ENCODE results near the gene FAM162B. TPM values are rescaled to one million over a fixed set of nuclear protein-coding genes. Genes with fewer than 3 reads are reported as not detected.
"Not testable (repeated sequence)": the region's sequence is repeated elsewhere in the genome, so short reads cannot be mapped to it uniquely, and the experiment has no call there.

FAM162B gene
- total and polyA plus RNA-seq, 2 donors: 1.9 to 2.5 TPM

DNA sequence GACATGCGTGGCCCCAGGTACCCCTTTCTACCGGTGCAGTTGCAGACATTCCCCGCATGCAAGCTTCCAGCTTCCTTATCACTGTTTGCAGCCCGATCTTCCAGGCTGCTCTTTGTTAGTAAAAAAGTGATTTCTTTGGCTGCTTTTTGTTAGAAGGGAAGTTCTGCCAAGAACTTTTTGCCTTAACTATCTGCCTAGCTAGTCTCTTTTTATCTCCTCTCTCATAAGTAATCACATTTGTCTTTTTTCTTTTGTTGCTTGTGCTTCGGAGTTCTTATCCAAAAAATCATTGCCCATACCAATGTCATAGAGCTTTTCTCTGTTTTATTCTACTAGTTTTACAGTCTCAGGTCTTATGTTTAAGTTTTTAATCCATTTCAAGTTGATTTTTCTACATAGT lies 20.3 kb downstream of the FAM162B start:
- Histone ChIP-seq H3K27me3 (ENCODE audit: control insufficient read depth in 2 of 2, insufficient read depth in 1 of 2, low read length in 1 of 2) (no peaks in the 10 kb centered on the region), H3K4me1 (ENCODE audit: control insufficient read depth in 2 of 2, insufficient read depth in 2 of 2, low read length in 2 of 2) (no peaks in the 10 kb centered on the region), H3K27ac (ENCODE audit: low read depth in 1 of 2, low read length in 1 of 2) (no peak overlapping the region), H3K36me3 (ENCODE audit: control insufficient read depth in 2 of 2, insufficient read depth in 2 of 2, low read length in 1 of 2) (no peaks in the 10 kb centered on the region), H3K4me3 (ENCODE audit: low read length in 2 of 2) (no peak overlapping the region), H3K9me3 (ENCODE audit: control insufficient read depth in 2 of 2, insufficient read depth in 1 of 2, low read length in 1 of 2) (no peaks in the 10 kb centered on the region)
- WGBS: 90% methylated on average over 5 of the region's 5 CpGs
- no peak for DNase-seq (ENCODE audit: low read depth in 6 of 9, low spot score in 9 of 9)

- WGBS: 52% methylated on average over 1 of the region's 1 CpG
- no peak overlapping the region for H3K27ac ChIP-seq (ENCODE audit: low read depth in 1 of 2, low read length in 1 of 2)
- no peaks in the 10 kb centered on the region for H3K9me3 ChIP-seq (ENCODE audit: control insufficient read depth in 2 of 2, insufficient read depth in 1 of 2, low read length in 1 of 2)
Measured at GRCh38 chr6:116741571-116741970, 23.9 kb downstream of the FAM162B start.

GRCh38 chr6:116740486-116740885 lies 25.0 kb downstream of the FAM162B start:
- not testable (repeated sequence) for DNase-seq (ENCODE audit: low read depth in 6 of 9, low spot score in 9 of 9); H3K36me3 ChIP-seq (ENCODE audit: control insufficient read depth in 2 of 2, insufficient read depth in 2 of 2, low read length in 1 of 2); H3K27ac ChIP-seq (ENCODE audit: low read depth in 1 of 2, low read length in 1 of 2); H3K4me3 ChIP-seq (ENCODE audit: low read length in 2 of 2); H3K27me3 ChIP-seq (ENCODE audit: control insufficient read depth in 2 of 2, insufficient read depth in 1 of 2, low read length in 1 of 2); H3K9me3 ChIP-seq (ENCODE audit: control insufficient read depth in 2 of 2, insufficient read depth in 1 of 2, low read length in 1 of 2); H3K4me1 ChIP-seq (ENCODE audit: control insufficient read depth in 2 of 2, insufficient read depth in 2 of 2, low read length in 2 of 2)
- WGBS: 98% methylated on average over 3 of the region's 3 CpGs

More at GRCh38 chr6:116741571-116741970, 23.9 kb downstream of the FAM162B start:
- H3K36me3 ChIP-seq (ENCODE audit: control insufficient read depth in 2 of 2, insufficient read depth in 2 of 2, low read length in 1 of 2): no peaks in the 10 kb centered on the region
- H3K4me1 ChIP-seq (ENCODE audit: control insufficient read depth in 2 of 2, insufficient read depth in 2 of 2, low read length in 2 of 2): no peaks in the 10 kb centered on the region
- no peak for DNase-seq (ENCODE audit: low read depth in 6 of 9, low spot score in 9 of 9)
- no peak overlapping the region for H3K4me3 ChIP-seq (ENCODE audit: low read length in 2 of 2)
- H3K27me3 ChIP-seq (ENCODE audit: control insufficient read depth in 2 of 2, insufficient read depth in 1 of 2, low read length in 1 of 2): no peaks in the 10 kb centered on the region

GRCh38 chr6:116737004-116737403 lies 28.5 kb downstream of the FAM162B start:
- WGBS: 98% methylated on average over 3 of the region's 3 CpGs
- DNase-seq (ENCODE audit: low read depth in 6 of 9, low spot score in 9 of 9): no peak
- H3K36me3 ChIP-seq (ENCODE audit: control insufficient read depth in 2 of 2, insufficient read depth in 2 of 2, low read length in 1 of 2): peaks cover 0 to 5% of the 10 kb centered on the region in 2 donors
- no peaks in the 10 kb centered on the region for H3K9me3 ChIP-seq (ENCODE audit: control insufficient read depth in 2 of 2, insufficient read depth in 1 of 2, low read length in 1 of 2)
- H3K27me3 ChIP-seq (ENCODE audit: control insufficient read depth in 2 of 2, insufficient read depth in 1 of 2, low read length in 1 of 2): no peaks in the 10 kb centered on the region
- no peaks in the 10 kb centered on the region for H3K4me1 ChIP-seq (ENCODE audit: control insufficient read depth in 2 of 2, insufficient read depth in 2 of 2, low read length in 2 of 2)
- no peak overlapping the region for H3K27ac ChIP-seq (ENCODE audit: low read depth in 1 of 2, low read length in 1 of 2)
- H3K4me3 ChIP-seq (ENCODE audit: low read length in 2 of 2): no peak overlapping the region

DNA sequence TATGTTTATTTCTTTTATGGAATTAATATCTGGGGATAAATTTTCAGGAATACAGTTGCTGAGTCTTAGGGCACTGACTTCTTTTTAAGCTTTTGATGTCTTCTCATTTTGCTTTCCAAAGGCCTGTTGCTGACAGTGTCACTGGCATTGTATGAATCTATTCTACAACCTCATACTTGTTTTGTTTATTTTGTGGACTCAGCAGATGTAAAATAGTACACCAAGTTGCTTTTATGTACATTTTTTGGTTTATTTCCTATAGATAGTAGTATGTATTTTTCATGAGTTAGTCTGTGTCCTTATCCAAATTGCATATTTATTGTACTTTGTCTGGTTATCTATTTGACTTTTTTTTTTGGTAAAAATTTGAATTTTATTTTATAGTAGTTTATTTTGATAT lies 35.0 kb downstream of the FAM162B start:
- H3K36me3 ChIP-seq (ENCODE audit: control insufficient read depth in 2 of 2, insufficient read depth in 2 of 2, low read length in 1 of 2): peaks cover 3 to 22% of the 10 kb centered on the region in 2 donors
- H3K4me3 ChIP-seq (ENCODE audit: low read length in 2 of 2): no peak overlapping the region
- H3K4me1 ChIP-seq (ENCODE audit: control insufficient read depth in 2 of 2, insufficient read depth in 2 of 2, low read length in 2 of 2): no peaks in the 10 kb centered on the region
- no peaks in the 10 kb centered on the region for H3K9me3 ChIP-seq (ENCODE audit: control insufficient read depth in 2 of 2, insufficient read depth in 1 of 2, low read length in 1 of 2)
- no peaks in the 10 kb centered on the region for H3K27me3 ChIP-seq (ENCODE audit: control insufficient read depth in 2 of 2, insufficient read depth in 1 of 2, low read length in 1 of 2)
- no peak for DNase-seq (ENCODE audit: low read depth in 6 of 9, low spot score in 9 of 9)
- H3K27ac ChIP-seq (ENCODE audit: low read depth in 1 of 2, low read length in 1 of 2): no peak overlapping the region

DNA sequence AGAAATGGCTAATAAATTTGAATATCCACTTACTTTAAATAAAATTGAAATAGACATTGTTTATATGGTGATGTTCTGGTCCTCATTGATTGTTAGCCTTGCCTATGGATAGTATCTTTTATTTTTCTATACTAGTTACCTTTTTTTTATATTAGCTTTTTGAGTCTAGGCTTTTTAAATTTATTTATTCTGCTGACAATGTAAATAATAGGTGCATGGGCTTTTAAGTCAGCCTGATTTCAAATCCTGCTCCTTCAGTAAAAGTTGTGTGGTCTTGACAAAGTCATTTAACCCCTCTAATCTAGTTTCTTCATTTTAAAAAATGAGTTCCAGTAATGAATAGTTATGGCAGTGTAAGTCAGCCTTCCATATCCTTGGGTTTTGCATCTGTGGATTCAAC lies 38.6 kb downstream of the FAM162B start:
- Histone ChIP-seq H3K36me3 (ENCODE audit: control insufficient read depth in 2 of 2, insufficient read depth in 2 of 2, low read length in 1 of 2) (peaks cover 6 to 32% of the 10 kb centered on the region in 2 donors), H3K4me1 (ENCODE audit: control insufficient read depth in 2 of 2, insufficient read depth in 2 of 2, low read length in 2 of 2) (no peaks in the 10 kb centered on the region), H3K27ac (ENCODE audit: low read depth in 1 of 2, low read length in 1 of 2) (no peak overlapping the region), H3K9me3 (ENCODE audit: control insufficient read depth in 2 of 2, insufficient read depth in 1 of 2, low read length in 1 of 2) (no peaks in the 10 kb centered on the region), H3K27me3 (ENCODE audit: control insufficient read depth in 2 of 2, insufficient read depth in 1 of 2, low read length in 1 of 2) (no peaks in the 10 kb centered on the region), H3K4me3 (ENCODE audit: low read length in 2 of 2) (no peak overlapping the region)
- DNase-seq (ENCODE audit: low read depth in 6 of 9, low spot score in 9 of 9): no peak

DNA sequence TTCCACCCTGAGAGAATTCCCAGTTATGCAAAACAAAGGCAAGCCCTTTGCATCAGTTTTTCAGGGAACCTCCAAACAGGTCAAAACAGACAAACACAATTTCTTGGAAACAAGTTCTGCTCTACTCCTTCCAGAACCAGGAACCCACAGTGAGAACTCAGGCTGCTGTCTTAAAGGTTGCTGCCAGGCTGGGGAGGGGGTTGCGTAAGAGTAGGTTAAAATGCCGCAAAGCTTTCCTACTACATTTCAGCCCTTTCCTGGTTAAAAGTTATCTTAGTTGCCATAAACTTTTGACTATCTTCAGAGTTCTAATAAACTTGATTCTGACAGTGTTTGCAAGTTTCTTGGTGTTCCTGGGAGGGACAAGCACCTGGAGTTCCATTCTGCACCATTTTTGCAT lies 50.8 kb downstream of the FAM162B start:
- 96% methylated on average over 2 of the region's 2 CpGs for WGBS
- no peak for DNase-seq (ENCODE audit: low read depth in 6 of 9, low spot score in 9 of 9)
- H3K27me3 ChIP-seq (ENCODE audit: control insufficient read depth in 2 of 2, insufficient read depth in 1 of 2, low read length in 1 of 2): no peaks in the 10 kb centered on the region
- H3K36me3 ChIP-seq (ENCODE audit: control insufficient read depth in 2 of 2, insufficient read depth in 2 of 2, low read length in 1 of 2): peaks cover 29 to 57% of the 10 kb centered on the region in 2 donors
- H3K9me3 ChIP-seq (ENCODE audit: control insufficient read depth in 2 of 2, insufficient read depth in 1 of 2, low read length in 1 of 2): peaks cover 0 to 5% of the 10 kb centered on the region in 2 donors
- no peaks in the 10 kb centered on the region for H3K4me1 ChIP-seq (ENCODE audit: control insufficient read depth in 2 of 2, insufficient read depth in 2 of 2, low read length in 2 of 2)
- H3K27ac ChIP-seq (ENCODE audit: low read depth in 1 of 2, low read length in 1 of 2): no peak overlapping the region
- no peak overlapping the region for H3K4me3 ChIP-seq (ENCODE audit: low read length in 2 of 2)

DNA sequence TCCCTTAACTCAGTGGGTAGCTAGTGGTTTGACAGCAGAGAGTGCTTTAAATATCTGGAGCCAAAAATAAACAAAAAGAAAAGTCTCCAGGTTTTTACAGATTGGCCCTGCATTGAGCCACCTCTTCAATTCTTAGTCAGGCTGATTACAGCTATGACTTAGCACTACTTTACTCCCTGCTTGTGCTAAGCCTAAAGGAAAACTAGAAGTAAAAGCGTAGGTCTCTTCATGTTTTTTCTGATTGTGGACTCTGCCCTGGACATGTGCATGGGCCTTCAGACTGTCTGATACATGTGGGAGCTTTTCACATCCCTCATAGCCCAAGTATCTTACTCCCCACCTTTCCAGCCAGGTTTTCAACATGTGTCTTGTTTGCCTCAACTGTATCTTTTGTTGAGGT lies 51.2 kb downstream of the FAM162B start:
- H3K4me3 ChIP-seq (ENCODE audit: low read length in 2 of 2): no peak overlapping the region
- WGBS: 99% methylated on average over 1 of the region's 1 CpG
- H3K27ac ChIP-seq (ENCODE audit: low read depth in 1 of 2, low read length in 1 of 2): no peak overlapping the region
- no peak for DNase-seq (ENCODE audit: low read depth in 6 of 9, low spot score in 9 of 9)
- no peaks in the 10 kb centered on the region for H3K4me1 ChIP-seq (ENCODE audit: control insufficient read depth in 2 of 2, insufficient read depth in 2 of 2, low read length in 2 of 2)
- H3K27me3 ChIP-seq (ENCODE audit: control insufficient read depth in 2 of 2, insufficient read depth in 1 of 2, low read length in 1 of 2): no peaks in the 10 kb centered on the region
- peaks cover 0 to 5% of the 10 kb centered on the region in 2 donors for H3K9me3 ChIP-seq (ENCODE audit: control insufficient read depth in 2 of 2, insufficient read depth in 1 of 2, low read length in 1 of 2)
- H3K36me3 ChIP-seq (ENCODE audit: control insufficient read depth in 2 of 2, insufficient read depth in 2 of 2, low read length in 1 of 2): peaks cover 26 to 54% of the 10 kb centered on the region in 2 donors

GRCh38 chr6:116705917-116706316 lies 59.6 kb downstream of the FAM162B start:
- H3K27me3 ChIP-seq (ENCODE audit: control insufficient read depth in 2 of 2, insufficient read depth in 1 of 2, low read length in 1 of 2): no peaks in the 10 kb centered on the region
- WGBS: 99% methylated on average over 1 of the region's 1 CpG
- peaks cover 16 to 25% of the 10 kb centered on the region in 2 donors for H3K36me3 ChIP-seq (ENCODE audit: control insufficient read depth in 2 of 2, insufficient read depth in 2 of 2, low read length in 1 of 2)
- no peaks in the 10 kb centered on the region for H3K4me1 ChIP-seq (ENCODE audit: control insufficient read depth in 2 of 2, insufficient read depth in 2 of 2, low read length in 2 of 2)
- H3K27ac ChIP-seq (ENCODE audit: low read depth in 1 of 2, low read length in 1 of 2): no peak overlapping the region
- no peak for DNase-seq (ENCODE audit: low read depth in 6 of 9, low spot score in 9 of 9)
- H3K4me3 ChIP-seq (ENCODE audit: low read length in 2 of 2): no peak overlapping the region
- no peaks in the 10 kb centered on the region for H3K9me3 ChIP-seq (ENCODE audit: control insufficient read depth in 2 of 2, insufficient read depth in 1 of 2, low read length in 1 of 2)

DNA sequence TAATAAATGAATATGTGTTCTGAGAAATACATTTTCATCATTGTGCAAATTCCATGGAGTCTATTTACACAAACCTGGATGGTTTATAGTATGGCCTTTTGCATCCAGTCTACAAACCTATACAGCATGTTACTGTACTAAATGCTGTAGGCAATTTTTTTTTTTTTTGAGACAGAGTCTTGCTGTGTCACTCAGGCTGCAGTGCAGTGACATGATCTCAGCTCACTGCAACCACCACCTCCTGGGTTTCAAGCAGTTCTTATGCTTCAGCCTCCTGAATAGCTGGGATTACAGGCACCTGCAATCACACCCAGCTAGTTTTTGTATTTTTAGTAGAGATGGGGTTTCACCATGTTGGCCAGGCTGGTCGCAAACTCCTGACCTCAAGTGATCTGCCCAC lies 61.6 kb downstream of the FAM162B start:
- not testable (repeated sequence) for DNase-seq (ENCODE audit: low read depth in 6 of 9, low spot score in 9 of 9); H3K27ac ChIP-seq (ENCODE audit: low read depth in 1 of 2, low read length in 1 of 2); H3K4me3 ChIP-seq (ENCODE audit: low read length in 2 of 2); H3K27me3 ChIP-seq (ENCODE audit: control insufficient read depth in 2 of 2, insufficient read depth in 1 of 2, low read length in 1 of 2); H3K9me3 ChIP-seq (ENCODE audit: control insufficient read depth in 2 of 2, insufficient read depth in 1 of 2, low read length in 1 of 2); H3K4me1 ChIP-seq (ENCODE audit: control insufficient read depth in 2 of 2, insufficient read depth in 2 of 2, low read length in 2 of 2)
- H3K36me3 ChIP-seq (ENCODE audit: control insufficient read depth in 2 of 2, insufficient read depth in 2 of 2, low read length in 1 of 2): peaks cover 16 to 34% of the 10 kb centered on the region in 2 donors
- WGBS: 96% methylated on average over 1 of the region's 1 CpG

Data from thymus (tissue), 11 donors.